Testis (tissue), 2 donors: ENCODE data around the gene ATG9B.

ENCODE experiments used
- CTCF ChIP-seq, 3 experiments: fragments of 450-650 bp in 2 of 3; fragments of 200-600 bp in 1 of 3; sonication (generic) in 1 of 3; IDR thresholded peaks; one replicate each; pipeline ENCODE4 v1.5.1; 2016 to 2019; ENCODE audit warnings: antibody characterized with exemption in 3 of 3, mild to moderate bottlenecking in 2 of 3, moderate library complexity in 1 of 3
- POLR2A ChIP-seq: fragments of 450-650 bp; IDR thresholded peaks from one replicate; pipeline ENCODE4 v1.6.1; 2017; ENCODE audit warnings: antibody characterized with exemption, mild to moderate bottlenecking, moderate library complexity

- TF ChIP-seq CTCF (IDR thresholded peaks at IDR 0.05) (no peak), POLR2A (no peak)
These were observed 16.2 kb downstream of the ATG9B start for GRCh38 chr7:151008143-151008510.
